ENCODE measurements around the gene ST8SIA1. TPM values are rescaled to one million over a fixed set of nuclear protein-coding genes. Genes with fewer than 3 reads are reported as not detected.

ST8SIA1 gene
- total RNA-seq, 1 experiment from 2014 or later, result not detected

DNA sequence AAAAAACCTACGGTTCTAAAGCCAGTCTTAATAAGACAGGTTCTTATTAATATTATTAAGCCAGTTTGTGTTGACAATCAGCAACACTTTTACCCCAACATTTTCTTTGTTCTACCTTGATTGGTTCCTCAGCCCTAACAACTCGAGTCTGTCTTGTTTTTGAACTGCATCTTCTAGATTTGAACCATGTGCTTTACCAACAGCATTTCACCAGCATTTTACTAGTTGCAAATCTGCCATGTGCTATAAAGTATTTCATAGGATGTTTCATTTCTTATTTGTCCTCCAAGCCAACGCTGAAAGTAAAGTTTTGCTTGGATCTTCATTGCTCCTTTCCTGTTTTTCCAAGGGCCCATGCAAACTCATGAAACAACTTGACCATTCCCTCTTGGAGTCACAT is 133.4 kb downstream of the ST8SIA1 start:
- Histone ChIP-seq H3K79me2 (ENCODE audit: insufficient read depth, low read length) (no peaks in the 10 kb centered on the region), H2AFZ (ENCODE audit: low read depth, low read length, poor library complexity, severe bottlenecking) (no peak overlapping the region), H3K27me3 (ENCODE audit: insufficient read depth, low read length) (no peaks in the 10 kb centered on the region), H3K9me2 (ENCODE audit: insufficient read depth) (no peaks in the 10 kb centered on the region), H4K20me1 (ENCODE audit: insufficient read depth) (no peaks in the 10 kb centered on the region), H3K9ac (ENCODE audit: low read length) (no peak overlapping the region), H3K4me1 (ENCODE audit: control insufficient read depth in 1 of 2, insufficient read depth in 2 of 2, low read length in 2 of 2) (no peaks in the 10 kb centered on the region), H3K9me3 (ENCODE audit: control insufficient read depth in 1 of 2, insufficient read depth in 1 of 2, low read depth in 1 of 2, low read length in 2 of 2) (no peaks in the 10 kb centered on the region), H3K36me3 (ENCODE audit: control insufficient read depth in 1 of 2, insufficient read depth in 2 of 2, low read length in 2 of 2) (no peaks in the 10 kb centered on the region), H3K27ac (ENCODE audit: low read depth, low read length) (no peak overlapping the region), H3K4me2 (ENCODE audit: low read length) (no peak overlapping the region), H3K4me3 (replicated peaks in 1 of 2; ENCODE audit: low read depth in 1 of 2, low read length in 2 of 2) (no peak overlapping the region)
- intact Hi-C loops (cut with micrococcal nuclease), result no loop called here
- ChIA-PET POLR2A (no interaction called here), CTCF (no interaction called here), RAD21 (ENCODE audit: low non-redundant PET in 1 of 2, low total read pairs in 2 of 2, uncharacterized antibody in 2 of 2, unreplicated experiment in 2 of 2) (no interaction called here)
- no peak for TF ChIP-seq EGR1 (IDR thresholded peaks at IDR 0.05; ENCODE audit: low read depth)
- no peak for TF ChIP-seq SIN3A (IDR thresholded peaks at IDR 0.05; ENCODE audit: low read depth)
- TF ChIP-seq POLR2AphosphoS5 (IDR thresholded peaks at IDR 0.05; ENCODE audit: low read depth, low read length), result no peak
- TF ChIP-seq CEBPB (IDR thresholded peaks at IDR 0.05; ENCODE audit: low read depth), result no peak
- TF ChIP-seq FOSL1 (IDR thresholded peaks at IDR 0.05; ENCODE audit: low read depth), result no peak
- TF ChIP-seq EZH2 (IDR thresholded peaks at IDR 0.05), result no peak
- TF ChIP-seq, protein P1, sequence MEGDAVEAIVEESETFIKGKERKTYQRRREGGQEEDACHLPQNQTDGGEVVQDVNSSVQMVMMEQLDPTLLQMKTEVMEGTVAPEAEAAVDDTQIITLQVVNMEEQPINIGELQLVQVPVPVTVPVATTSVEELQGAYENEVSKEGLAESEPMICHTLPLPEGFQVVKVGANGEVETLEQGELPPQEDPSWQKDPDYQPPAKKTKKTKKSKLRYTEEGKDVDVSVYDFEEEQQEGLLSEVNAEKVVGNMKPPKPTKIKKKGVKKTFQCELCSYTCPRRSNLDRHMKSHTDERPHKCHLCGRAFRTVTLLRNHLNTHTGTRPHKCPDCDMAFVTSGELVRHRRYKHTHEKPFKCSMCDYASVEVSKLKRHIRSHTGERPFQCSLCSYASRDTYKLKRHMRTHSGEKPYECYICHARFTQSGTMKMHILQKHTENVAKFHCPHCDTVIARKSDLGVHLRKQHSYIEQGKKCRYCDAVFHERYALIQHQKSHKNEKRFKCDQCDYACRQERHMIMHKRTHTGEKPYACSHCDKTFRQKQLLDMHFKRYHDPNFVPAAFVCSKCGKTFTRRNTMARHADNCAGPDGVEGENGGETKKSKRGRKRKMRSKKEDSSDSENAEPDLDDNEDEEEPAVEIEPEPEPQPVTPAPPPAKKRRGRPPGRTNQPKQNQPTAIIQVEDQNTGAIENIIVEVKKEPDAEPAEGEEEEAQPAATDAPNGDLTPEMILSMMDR (IDR thresholded peaks at IDR 0.05 in 2 of 3, conservative IDR thresholded peaks at IDR 0.05 in 1 of 3; ENCODE audit: borderline replicate concordance in 1 of 3, insufficient read depth in 1 of 3, low read depth in 2 of 3, low read length in 2 of 3), result no peak
- TF ChIP-seq SP1 (IDR thresholded peaks at IDR 0.05; ENCODE audit: low read depth), result no peak
- TF ChIP-seq YY1 (IDR thresholded peaks at IDR 0.05; ENCODE audit: extremely low read depth, insufficient replicate concordance, low read depth, low read length), result no peak
- TF ChIP-seq ATF3 (IDR thresholded peaks at IDR 0.05), result no peak
- no peak for TF ChIP-seq ELF1 (IDR thresholded peaks at IDR 0.05; ENCODE audit: borderline replicate concordance, low read depth)
- no peak for TF ChIP-seq RAD21 (IDR thresholded peaks at IDR 0.05; ENCODE audit: low read depth)
- no peak for TF ChIP-seq REST (IDR thresholded peaks at IDR 0.05; ENCODE audit: low read depth)
- TF ChIP-seq SRF (IDR thresholded peaks at IDR 0.05; ENCODE audit: low read depth), result no peak
- TF ChIP-seq TCF7L2 (IDR thresholded peaks at IDR 0.05; ENCODE audit: borderline replicate concordance, extremely low read depth, insufficient read depth, insufficient read length), result no peak
- TF ChIP-seq ZNF274 (IDR thresholded peaks at IDR 0.05; ENCODE audit: low read depth, low read length), result no peak
- no peak for DNase-seq (ENCODE audit: low read depth, low spot score)
- ATAC-seq, result no peak
- no TSS peak for BruUV-seq (replicated peaks)
